ENCODE results near the gene TNFSF10.
"Not testable (repeated sequence)": the region's sequence is repeated elsewhere in the genome, so short reads cannot be mapped to it uniquely, and the experiment has no call there.

TNFSF10 gene

DNA sequence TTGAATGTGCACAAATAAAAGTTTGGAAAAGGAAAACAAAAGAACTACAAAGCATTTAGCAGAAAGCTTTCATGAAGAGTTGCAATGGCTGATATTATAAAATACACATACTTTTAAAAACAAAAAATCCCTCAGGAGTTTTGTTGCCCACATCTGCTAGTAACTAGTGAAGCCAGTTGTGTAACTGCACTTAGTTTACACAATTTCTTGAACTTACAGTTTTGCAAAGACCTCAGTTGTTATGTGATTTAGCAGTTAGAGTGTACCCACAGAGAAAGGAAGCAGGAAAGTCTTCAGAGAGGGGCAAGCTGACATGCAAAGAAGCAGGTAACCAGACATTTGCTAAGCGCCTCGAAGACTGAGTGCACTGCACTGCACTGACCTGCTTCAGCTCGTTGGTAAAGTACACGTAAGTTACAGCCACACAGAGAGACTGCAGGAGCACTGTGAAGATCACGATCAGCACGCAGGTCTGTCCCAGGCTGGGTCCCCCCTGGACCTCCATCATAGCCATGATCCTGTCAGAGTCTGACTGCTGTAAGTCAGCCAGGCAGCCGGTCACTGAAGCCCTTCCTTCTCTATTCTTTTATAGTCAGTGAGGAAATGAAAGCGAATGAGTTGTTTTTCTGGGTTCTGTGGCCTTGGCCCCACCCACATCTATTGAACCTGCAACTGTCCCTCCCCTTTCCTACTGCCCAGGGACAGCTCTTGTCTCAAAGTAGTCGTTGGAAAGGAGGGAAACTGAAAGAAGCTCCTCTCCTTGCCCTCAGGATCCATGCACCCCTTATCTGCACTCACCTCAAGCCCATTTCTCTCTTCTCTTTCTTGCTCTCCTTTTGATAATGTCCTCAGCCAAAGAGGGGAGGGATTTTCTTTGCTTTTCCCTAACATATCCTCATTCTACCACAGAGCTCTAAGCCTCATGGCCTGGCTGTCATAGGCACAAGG is at the start of gene TNFSF10:
TSS of gene TNFSF10 (minus strand) at position 560 of the 948 bp plus-strand sequence. CDS start at position 514, 46 bp downstream.
- DNase-seq, result no peak

DNA sequence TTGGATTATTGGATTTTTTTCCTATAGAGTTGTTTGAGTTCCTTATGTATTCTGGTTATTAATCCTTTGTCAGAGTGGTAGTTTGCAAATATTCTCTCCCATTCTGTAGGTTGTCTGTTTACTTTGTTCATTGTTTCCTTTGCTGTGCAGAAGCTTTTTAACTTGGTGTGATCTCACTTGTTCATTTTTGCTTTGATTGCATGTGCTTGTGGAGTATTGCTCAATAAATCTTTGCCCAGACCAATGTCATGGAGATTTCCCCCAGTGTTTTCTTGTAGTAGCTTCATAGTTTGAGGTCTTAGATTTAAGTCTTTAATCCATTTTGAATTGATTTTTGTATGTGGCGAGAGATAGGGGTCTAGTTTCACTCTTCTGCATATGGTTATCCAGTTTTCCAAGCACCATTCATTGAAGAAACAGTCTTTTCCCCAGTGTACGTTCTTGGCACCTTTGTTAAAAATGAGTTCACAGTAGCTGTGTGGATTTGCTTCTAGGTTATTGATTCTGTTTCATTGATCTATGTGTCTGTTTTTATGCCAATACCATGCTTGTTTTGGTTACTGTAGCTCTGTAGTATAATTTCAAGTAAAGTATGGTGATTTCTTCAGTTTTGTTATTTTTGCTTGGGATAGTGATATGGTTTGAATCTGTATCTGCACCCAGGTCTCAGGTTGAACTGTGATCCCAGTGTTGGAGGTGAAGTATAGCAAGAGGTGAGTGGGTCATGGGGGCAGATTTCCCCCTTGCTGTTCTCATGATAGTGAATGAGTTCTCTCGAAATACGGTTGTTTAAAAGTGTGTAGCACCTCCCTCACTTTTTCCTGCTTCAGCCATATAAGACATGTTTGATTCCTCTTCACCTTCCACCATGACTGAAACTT is 46.1 kb upstream of the TNFSF10 start:
- no peak for DNase-seq

DNA sequence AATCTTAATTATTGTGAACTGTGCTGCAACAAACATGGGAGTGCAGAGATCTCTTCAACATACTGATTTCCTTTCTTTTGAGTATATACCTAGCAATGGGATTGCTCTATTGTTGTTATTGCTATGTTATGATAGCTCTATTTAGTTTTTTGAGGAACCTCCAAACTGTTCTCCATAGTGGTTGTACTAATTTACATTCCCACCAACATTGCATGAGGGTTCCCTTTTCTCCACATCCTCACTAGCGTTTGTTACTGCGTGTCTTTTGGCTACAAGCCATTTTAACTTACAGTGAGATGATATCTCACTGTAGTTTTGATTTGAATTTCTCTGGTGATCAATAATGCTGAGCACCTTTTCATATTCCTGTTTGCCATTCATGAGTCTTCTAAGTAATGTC is 45.5 kb upstream of the TNFSF10 start:
- DNase-seq, result no peak

DNA sequence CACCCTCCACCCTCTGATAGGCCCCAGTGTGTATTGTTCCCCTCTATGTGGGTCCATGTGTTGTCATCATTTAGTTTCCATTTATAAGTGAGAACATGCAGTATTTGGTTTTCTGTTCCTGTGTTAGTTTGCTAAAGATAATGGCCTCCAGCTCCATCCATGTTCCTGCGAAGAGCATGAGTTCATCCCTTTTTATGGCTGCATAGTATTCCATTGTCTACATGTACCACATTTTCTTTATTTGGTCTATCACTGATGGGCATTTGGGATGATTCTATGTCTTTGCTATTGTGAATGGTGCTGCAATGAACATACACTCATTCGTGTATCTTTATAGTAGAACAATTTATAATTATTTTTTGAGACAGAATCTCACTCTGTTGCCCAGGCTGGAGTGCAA is 43.6 kb upstream of the TNFSF10 start:
- not testable (repeated sequence) for DNase-seq

DNA sequence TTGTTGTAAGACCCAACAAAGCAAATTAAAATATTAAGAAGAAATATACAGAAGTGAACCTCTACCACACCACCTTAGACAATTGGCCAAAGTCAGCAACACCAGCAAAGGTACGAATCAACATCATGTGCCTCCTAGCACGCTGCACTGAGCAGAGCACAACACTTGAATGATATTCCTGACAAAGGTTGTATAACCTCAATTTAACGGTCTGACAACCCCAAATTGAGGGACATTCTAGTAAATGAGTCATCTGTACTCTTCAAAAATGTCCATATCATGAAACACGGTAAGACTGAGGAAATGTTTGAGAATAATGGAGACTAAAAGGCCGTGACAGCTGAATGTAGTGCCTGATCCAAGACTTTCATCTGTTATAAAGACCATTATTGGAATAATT is 41.3 kb upstream of the TNFSF10 start:
- DNase-seq, result no peak

DNA sequence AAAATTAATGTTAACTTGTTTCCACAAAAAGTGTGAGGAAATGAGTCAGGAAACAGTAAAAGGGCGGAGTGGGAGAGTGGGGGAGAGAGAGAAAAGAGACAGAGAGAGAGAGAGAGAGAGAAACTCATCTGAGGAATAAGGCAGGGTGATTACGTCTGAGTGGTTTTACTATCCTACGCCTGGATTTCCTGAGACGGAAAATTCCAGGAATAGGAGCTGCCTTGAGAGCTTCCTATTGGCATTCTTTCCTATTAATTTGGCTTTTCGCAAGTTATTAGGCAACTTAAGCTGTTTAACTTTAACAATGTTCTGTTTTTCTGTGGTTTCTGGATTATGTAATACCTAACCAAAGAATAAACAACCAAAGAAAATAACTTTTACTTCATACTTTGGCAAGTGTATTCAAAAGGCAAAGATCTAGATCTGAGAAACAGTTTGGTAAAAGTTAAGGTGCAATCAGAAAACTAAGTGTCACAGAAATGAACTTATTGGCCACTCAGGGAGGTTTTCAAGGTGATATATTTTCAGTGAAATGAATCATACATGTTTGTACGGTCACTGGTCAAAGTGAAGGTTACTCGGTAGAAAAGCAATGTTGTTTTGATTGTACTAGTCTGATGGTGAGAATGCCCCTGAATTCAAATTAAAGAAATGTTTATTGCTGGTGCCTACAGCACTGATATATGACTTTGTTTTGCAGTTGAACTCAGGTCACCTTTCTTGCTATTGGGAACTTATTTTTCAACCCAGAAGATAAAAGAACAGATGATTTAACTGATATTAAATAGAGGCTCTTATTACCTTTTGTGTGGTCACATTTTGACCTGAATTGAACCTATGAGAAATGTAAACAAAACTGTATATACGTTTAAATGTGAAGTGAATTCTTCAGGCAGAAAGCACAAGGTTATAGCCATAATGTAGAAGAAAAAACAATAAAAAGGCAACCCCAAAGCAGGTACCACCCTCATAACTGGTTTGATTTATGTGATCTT is 39.9 kb upstream of the TNFSF10 start:
- no peak for DNase-seq

DNA sequence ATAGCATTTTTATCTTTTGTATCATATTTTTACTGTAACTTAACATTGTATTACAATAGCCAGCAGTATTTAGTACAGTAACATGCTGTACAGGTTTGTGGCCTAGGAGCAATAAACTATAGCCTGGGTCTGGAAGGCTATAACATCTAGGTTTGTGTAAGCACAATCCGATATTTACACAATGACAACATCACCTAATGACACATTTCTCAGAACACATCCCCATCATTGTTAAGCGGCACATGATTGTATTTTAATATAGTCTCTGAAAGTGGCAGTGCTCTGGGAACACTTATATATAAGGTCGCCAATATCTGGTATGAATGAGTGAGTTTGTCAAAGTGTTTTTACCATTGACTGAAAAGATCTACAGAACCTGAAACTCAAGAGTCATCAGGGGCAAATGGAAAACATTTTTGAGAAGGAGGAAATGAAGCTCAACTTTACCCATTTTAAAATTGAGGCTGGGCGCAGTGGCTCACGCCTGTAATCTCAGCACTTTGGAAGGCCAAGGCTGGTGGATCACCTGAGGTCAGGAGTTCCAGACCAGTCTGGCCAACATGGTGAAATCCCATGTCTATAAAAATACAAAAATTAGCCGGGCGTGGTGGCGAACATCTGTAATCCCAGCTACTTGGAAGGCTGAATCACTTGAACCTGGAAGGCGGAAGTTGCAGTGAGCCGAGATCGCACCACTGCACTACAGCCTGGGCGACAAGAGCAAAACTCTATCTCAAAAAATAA is 38.8 kb upstream of the TNFSF10 start:
- no peak for DNase-seq

DNA sequence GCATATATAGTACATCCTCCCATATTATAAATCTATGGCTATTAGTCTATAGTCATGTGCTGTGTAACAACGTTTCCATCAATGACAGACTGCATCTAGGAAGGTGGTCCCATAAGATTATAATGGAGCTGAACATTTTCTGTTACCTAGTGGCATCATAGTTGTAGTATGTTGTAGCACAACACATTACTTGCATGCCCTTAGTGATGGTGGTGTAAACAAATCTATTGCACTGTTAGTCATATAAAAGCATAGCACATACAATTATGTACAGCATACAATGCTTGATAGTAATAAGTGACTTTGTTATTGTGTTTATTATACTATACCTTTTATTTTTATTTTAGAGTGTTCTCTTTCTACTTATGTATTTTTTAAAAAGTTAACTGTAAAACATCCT is 37.4 kb upstream of the TNFSF10 start:
- DNase-seq, result no peak

DNA sequence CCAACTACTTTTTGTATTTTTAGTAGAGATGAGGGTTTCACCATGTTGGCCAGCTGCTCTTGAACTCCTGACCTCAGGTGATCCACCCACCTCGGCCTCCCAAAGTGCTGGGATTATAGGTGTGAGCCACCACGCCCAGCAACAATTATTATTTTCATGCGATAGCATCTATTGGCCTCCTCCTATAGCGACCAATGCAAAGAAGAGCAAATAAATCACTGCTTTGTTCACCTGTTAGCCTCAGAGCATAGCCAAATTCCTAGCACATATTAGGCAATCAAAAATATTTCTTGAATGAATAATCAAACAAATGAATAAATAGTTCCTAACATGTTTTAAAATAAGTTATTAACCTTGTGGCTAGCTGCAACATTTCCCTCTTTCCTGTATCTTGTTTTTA is 36.8 kb upstream of the TNFSF10 start:
- DNase-seq, result no peak

DNA sequence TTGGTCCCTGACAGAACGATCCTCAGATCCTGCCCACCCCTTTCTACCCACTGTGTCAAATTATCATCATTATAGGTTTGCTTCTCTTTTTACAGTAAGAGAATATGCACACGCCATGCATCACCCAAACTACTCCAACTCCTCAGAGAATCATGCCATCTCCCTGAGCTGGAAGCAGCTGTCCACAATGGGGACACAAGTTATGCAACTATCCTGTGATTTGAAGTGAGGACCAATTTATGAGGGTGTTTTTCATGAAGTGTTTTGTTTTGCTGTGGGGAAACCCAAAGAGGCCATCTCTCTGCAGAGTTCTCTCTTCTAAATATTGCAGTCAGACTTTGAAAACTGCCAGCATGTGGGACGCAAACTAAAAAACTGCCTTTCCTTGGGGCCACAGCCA is 35.8 kb upstream of the TNFSF10 start:
- DNase-seq, result no peak

DNA sequence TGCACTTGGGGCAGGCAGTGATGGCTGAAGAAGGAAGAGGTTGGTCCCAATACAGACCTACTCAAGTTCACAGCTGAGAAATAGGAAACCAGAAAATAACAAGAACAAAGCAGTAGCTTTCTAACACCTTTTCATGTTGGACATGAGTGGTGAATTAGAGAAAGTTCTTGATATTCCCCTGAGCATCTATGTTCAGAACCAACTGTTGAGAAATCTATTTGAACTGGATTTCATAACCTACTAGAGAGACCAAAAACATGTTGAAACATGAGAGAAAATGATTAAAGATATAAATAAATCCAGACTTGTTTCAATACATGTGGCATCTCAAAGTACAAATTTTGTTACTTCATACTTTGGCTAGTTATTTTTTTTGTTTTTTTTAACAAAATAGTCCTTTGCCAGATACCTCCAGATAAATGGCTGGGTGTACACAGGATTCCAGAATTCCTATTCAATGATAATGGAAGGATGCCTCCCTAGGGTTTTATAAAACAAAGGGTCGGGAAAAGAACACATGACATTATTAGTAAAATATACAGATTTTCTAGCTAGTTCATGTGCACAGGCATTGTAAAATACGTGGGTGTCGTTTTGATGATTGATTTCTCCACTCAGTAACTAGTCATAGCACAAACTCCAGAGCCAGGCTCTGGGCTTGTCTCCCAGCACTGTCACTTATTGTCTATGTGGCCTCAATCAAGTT is 34.4 kb upstream of the TNFSF10 start:
- no peak for DNase-seq

DNA sequence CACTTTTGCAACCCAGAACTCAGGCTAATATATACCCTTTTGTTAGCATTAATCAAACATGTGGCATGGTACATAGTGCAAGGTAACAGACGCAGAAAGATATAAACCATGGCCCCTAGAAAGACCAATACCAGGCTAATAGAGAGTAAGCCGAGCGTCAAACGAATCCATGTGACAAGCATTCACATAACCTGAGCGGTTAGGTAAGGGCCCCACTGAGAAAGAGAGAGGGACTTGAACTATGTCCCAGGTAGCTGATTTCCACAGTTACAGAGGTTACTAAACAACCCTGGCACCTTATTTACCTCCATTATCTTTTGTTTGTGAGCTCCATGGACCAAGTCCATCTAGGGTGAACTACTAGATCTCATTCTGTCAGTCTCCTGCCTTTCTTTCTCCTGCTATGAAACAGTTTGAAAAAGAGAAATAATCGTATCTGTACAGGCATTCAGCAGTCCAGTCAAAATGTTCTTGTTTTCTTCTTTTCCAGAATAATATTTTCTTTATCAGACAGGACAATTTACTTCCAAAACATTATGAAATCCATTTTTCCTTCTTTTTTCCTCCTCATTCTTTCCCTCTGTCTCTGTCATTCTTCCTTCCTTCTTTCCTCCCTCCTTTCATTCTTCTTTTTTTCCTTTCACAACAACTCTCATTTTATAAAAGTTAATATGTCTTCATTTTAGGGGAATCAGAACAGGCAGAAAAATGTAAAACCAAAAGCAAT is 30.5 kb upstream of the TNFSF10 start:
- DNase-seq, result no peak

DNA sequence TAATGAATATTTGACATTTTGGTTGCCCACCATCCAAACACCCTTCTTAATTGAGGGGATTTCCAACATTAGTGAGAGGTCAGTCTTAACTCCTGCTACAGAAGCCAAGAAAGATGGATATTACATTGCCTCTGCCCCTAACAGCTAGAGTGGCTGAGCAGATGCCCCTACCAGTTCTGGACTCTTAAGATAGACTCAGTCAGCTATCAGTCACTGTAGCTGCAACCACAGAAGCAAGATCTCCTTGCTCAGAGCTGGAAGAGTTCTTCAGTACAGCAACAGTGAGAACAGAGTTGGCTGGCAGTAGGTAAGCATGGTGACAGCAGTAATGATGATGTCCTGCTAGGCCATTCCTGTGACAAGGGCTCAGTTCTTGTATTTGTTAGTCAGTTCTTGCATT is 29.4 kb upstream of the TNFSF10 start:
- no peak for DNase-seq

DNA sequence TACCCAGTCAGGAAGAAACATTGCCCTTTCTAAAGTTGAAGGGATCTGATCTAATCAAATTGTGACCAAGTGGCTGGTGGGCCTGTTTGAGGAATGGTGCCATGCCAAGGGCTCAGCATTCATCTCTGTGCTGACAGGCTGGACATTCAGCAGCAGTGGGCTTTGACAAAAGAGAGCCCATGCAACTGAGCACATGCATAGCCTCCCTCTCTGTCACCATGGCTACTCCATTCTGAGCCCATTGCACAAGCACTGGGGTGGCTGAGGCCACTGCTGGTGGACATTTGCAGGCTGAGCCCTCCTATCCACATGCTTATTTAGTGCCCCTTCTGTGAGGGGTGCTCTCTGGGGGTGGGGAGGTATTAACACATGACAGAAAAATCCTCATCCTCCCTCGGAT is 28.6 kb upstream of the TNFSF10 start:
- no peak for DNase-seq

DNA sequence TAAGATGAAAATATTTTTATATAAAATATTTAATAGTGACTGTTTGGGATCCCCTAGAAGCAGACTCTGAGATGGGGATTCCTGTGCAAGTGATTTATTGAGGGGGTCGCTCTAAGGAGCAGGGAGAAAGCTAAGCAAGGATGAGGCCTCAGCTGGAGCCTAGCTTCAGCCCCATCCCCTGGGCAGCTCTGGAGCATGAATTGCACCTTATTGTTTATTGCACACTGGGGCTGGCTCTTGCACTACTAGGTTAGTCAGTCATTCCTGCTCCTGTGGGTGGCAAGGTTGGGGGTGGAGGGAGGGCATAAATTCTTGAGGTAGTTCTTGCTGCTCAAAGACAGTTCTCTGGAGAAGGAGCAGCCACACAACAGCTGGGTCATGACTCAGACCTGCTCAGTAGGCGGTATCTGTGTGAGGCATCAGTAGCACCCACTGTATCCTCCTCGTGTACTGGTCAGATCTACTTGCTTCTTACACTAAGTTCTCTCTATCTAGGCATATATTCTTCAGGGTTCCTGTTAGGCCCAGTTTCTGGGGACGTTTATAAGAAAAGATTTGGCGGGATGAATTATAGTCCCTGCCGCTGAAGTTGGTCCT is 27.2 kb upstream of the TNFSF10 start:
- DNase-seq, result no peak

DNA sequence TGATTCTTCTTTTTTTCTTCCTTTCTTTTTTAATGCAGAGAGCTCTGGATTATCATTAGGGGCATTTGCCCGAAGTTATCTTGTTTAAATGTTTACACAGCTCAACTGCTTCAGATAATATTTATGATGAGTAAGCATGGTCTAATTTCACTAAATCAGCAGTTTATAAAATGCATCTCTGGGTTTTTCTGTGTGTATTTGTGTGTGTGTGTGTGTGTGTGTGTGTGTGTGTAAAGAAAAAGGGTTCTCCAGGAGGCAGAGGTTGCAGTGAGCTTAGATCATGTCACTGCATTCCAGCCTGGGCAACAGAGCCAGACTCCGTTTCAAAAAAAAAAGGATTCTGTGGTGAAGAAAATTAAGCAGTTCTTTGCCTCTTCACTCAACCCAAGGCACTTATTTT is 25.9 kb upstream of the TNFSF10 start:
- DNase-seq, result no peak

DNA sequence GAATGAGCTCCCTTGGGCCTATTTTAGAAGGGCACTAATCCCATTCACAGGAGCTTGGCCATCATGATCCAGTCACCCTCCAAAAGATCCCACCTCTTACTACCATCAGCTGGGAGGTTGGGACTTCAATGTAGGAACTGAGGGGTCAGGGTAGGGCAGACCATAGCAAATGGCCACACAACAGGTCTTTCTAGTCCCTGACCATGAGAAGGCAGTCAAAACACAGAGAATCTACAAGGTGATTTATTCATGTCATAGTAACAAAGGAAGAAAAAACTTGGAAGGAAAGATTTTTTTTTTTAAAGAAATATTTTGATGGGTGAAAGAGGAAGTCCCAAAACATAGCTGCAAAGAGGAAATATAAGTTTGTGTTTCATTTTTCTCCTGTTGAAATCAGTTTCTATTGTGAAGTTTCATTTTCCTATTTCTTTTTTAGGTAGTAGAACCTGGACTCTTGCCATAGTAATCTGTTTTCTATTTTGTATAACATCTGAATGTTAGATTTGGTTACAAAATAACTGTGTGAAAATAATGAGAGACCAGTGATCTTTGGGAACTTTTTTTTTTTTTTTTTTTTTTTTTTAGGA is 23.5 kb upstream of the TNFSF10 start:
- DNase-seq, result no peak

DNA sequence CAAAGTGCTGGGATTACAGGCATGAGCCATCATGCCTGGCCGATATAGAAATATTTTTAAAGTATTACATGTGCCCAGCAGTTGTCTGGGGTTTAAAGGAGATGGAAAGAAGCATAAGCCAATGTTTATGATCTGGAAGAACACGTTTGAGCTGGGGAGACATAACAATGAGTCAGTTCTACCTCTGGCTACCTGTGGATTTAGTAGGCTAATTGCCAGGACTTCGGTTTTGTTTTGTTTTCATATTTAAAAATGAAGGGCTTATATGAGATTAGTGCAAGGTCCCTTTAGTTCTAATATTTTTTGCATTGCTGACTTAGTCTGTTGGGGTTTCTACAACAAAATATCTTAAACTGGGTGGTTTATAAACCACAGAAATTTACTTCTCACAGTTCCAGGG is 22.9 kb upstream of the TNFSF10 start:
- no peak for DNase-seq

DNA sequence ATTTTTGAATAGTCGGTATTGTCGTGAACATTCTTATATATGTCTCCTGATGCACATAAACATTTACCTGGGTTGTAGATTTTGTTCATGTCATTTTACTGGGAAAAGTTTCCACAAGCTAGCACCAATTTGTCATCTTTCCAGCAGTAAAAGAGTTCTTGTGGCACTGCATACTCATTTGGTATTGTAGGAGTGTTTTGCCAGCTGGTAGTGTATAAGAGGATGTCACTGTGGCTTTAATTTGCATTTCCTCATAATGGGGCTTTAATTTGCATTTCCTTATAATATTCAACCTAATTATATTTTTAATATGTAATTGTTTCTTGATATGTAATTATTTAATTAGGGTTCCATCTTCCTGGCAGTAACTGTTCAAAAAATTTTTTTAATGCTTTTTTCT is 21.2 kb upstream of the TNFSF10 start:
- no peak for DNase-seq

DNA sequence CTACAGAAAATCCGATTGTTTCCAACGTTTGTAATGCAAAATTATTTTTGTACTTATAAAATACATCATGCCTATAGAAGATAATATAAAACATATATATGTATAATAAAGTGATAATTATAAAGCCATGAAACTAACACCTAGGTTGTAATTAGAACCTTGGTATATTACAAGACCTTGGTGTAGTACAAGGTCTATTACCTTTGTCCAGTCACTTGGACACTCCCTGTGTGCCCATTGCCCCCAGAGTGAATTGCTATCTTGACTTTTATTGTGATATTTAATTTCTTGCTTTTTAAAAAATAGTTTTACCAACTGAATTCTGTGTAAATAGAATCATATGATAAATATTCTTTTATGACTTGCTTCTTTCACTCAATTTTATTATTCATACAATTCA is 20.7 kb upstream of the TNFSF10 start:
- no peak for DNase-seq
